Renal cortex interstitium (tissue), 15 donors: ENCODE results near the gene PBLD. TPM values are rescaled to one million over a fixed set of nuclear protein-coding genes. Genes with fewer than 3 reads are reported as not detected.

Experiments
- DNase-seq, 11 donors: peaks; one replicate each; pipeline ENCODE4 v3.0.0-alpha.2; 2013; ENCODE audit warnings: low read depth in 9 of 11, low spot score in 4 of 11; ENCODE audit errors: extremely low read depth in 1 of 11
- long read RNA-seq, 16 experiments: transcript quantifications; one replicate each; lab custom pipeline, GENCODE V29; 2026
- polyA plus RNA-seq, 3 donors: library from polyadenylated mRNA; unstranded; fragments of 120-200 nt; gene quantifications; one replicate each; pipeline ENCODE4 v1.2.1, GENCODE V29; 2013; ENCODE audit not compliant: insufficient read length in 3 of 3

PBLD gene
- 100 to 1,000 TPM in 1 of 3 donors, 10 to 100 TPM in 2; 67.5 to 105 (median 93.0) TPM for polyA plus RNA-seq
- long read RNA-seq, donor 1, partial matches to known transcripts: 6 of 6 reads
- long read RNA-seq, donor 1, other reads (novel, unspliced or antisense): 0 of 6 reads
- long read RNA-seq, donor 2, partial matches to known transcripts: 5 of 7 reads
- long read RNA-seq, donor 2, other reads (novel, unspliced or antisense): 0 of 7 reads
- long read RNA-seq, donor 3, partial matches to known transcripts: 267 of 320 reads
- long read RNA-seq, donor 3, other reads (novel, unspliced or antisense): 52 of 320 reads
- long read RNA-seq, donor 4, partial matches to known transcripts: 177 of 265 reads
- long read RNA-seq, donor 4, other reads (novel, unspliced or antisense): 88 of 265 reads
- long read RNA-seq, donor 5: 0 reads
- long read RNA-seq, donor 6, partial matches to known transcripts: 177 of 264 reads
- long read RNA-seq, donor 6, other reads (novel, unspliced or antisense): 82 of 264 reads
- long read RNA-seq, donor 7, partial matches to known transcripts: 355 of 398 reads
- long read RNA-seq, donor 7, other reads (novel, unspliced or antisense): 43 of 398 reads
- long read RNA-seq, donor 8, partial matches to known transcripts: 36 of 37 reads
- long read RNA-seq, donor 8, other reads (novel, unspliced or antisense): 0 of 37 reads
- long read RNA-seq, donor 9, partial matches to known transcripts: 7 of 10 reads
- long read RNA-seq, donor 9, other reads (novel, unspliced or antisense): 0 of 10 reads
- long read RNA-seq, donor 10, partial matches to known transcripts: 10 of 13 reads
- long read RNA-seq, donor 10, other reads (novel, unspliced or antisense): 0 of 13 reads
- long read RNA-seq, donor 11, partial matches to known transcripts: 8 of 11 reads
- long read RNA-seq, donor 11, other reads (novel, unspliced or antisense): 0 of 11 reads
- long read RNA-seq, donor 12, partial matches to known transcripts: 105 of 170 reads
- long read RNA-seq, donor 12, other reads (novel, unspliced or antisense): 64 of 170 reads
- long read RNA-seq, donor 13: 0 reads
- long read RNA-seq, donor 14, partial matches to known transcripts: 6 of 9 reads
- long read RNA-seq, donor 14, other reads (novel, unspliced or antisense): 0 of 9 reads
- long read RNA-seq, donor 15, partial matches to known transcripts: 31 of 49 reads
- long read RNA-seq, donor 15, other reads (novel, unspliced or antisense): 17 of 49 reads
- long read RNA-seq, donor 16, partial matches to known transcripts: 570 of 713 reads
- long read RNA-seq, donor 16, other reads (novel, unspliced or antisense): 132 of 713 reads

- DNase-seq: peak in 10 of 11 donors; percentile 69 to 88 (median 78)
These were observed at the start of gene PBLD for GRCh38 chr10:68332259-68333057. PBLD (minus strand) TSS chr10:68332928; CDS start chr10:68306844, 26,084 bp downstream.

- no peak for DNase-seq
These were observed 38.9 kb upstream of the PBLD start for GRCh38 chr10:68371604-68372003.

GRCh38 chr10:68367121-68367520 is 34.4 kb upstream of the PBLD start:
- no peak for DNase-seq

GRCh38 chr10:68366600-68366999 is 33.9 kb upstream of the PBLD start:
- no peak for DNase-seq

- DNase-seq: no peak
These were observed 32.9 kb upstream of the PBLD start for GRCh38 chr10:68365611-68366010.

GRCh38 chr10:68364101-68364886 is 31.6 kb upstream of the PBLD start:
- DNase-seq: no peak

GRCh38 chr10:68362590-68362989 is 29.9 kb upstream of the PBLD start:
- DNase-seq: no peak

- DNase-seq: no peak
These were observed 26.5 kb upstream of the PBLD start for GRCh38 chr10:68359189-68359588.

- DNase-seq: no peak
These were observed 20.8 kb upstream of the PBLD start for GRCh38 chr10:68353537-68353936.

GRCh38 chr10:68348265-68348741 is 15.6 kb upstream of the PBLD start:
- no peak for DNase-seq

- DNase-seq: no peak
These were observed 14.0 kb upstream of the PBLD start for GRCh38 chr10:68346774-68347173.

- no peak for DNase-seq
These were observed 12.9 kb upstream of the PBLD start for GRCh38 chr10:68345621-68346020.

GRCh38 chr10:68342909-68343516 is 10.3 kb upstream of the PBLD start:
- no peak for DNase-seq

GRCh38 chr10:68340358-68341080 is 7.8 kb upstream of the PBLD start:
- DNase-seq: no peak

GRCh38 chr10:68336754-68337351 is 4.1 kb upstream of the PBLD start:
- DNase-seq: no peak
